Prostate gland (tissue), 2 donors: ENCODE measurements around the gene SLC12A8.

Source experiments
- POLR2A ChIP-seq: fragments of 450-650 bp; IDR thresholded peaks from one replicate; pipeline ENCODE4 v1.6.1; 2016; ENCODE audit warnings: antibody characterized with exemption, mild to moderate bottlenecking
- POLR2AphosphoS5 ChIP-seq: sonication (generic); formaldehyde crosslinking; IDR thresholded peaks from one replicate; pipeline ENCODE4 v1.6.1; 2017; ENCODE audit warnings: antibody characterized with exemption
- TF ChIP-seq, protein P1 (sequence below), 4 experiments: fragments of 200-600 bp in 2 of 4; fragments of 450-650 bp in 2 of 4; sonication (generic) in 2 of 4; IDR thresholded peaks; 1 replicate in 3 of 4; 2 replicates in 1 of 4; pipeline ENCODE4 v1.5.1; 2016 to 2019; ENCODE audit warnings: antibody characterized with exemption in 4 of 4, mild to moderate bottlenecking in 2 of 4, moderate library complexity in 2 of 4

DNA sequence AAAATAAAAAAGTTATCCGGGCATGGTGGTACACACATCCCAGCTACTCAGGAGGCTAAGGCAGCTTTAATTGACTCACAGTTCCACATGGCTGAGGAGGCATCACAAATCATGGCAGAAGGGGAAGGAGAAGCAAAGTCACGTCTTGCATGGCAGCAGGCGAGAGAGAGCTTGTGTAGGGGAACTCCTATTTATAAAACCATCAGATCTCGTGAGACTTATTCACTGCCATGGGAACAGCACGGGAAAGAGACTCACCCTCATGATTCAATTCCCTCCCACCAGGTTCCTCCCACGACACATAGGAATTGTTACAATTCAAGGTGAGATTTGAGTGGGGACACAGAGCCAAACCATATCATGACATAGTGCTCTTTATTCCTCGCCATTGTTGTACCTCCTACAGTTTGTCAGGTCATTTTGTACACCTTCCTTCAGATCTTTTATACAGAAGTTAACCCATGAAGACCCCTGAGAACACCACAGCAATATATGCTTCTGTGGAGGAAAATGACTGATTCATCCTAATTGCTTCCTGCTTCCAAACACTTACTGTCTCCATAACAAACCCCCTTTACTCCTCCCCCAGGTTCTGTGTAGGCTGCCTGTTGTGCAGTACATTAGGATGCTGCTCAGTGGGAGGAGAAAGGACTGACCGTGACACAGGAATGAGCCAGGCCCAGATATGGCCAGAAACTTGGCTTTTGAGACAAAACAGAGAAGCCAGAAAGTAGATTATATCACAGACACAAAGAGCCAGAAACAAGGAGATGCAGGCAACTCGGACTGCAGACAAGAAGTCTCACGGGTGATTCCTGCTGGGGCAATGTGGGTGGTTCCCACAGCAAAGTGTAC is 88.9 kb downstream of the SLC12A8 start:
- TF ChIP-seq POLR2AphosphoS5 = no peak
- TF ChIP-seq, protein P1, sequence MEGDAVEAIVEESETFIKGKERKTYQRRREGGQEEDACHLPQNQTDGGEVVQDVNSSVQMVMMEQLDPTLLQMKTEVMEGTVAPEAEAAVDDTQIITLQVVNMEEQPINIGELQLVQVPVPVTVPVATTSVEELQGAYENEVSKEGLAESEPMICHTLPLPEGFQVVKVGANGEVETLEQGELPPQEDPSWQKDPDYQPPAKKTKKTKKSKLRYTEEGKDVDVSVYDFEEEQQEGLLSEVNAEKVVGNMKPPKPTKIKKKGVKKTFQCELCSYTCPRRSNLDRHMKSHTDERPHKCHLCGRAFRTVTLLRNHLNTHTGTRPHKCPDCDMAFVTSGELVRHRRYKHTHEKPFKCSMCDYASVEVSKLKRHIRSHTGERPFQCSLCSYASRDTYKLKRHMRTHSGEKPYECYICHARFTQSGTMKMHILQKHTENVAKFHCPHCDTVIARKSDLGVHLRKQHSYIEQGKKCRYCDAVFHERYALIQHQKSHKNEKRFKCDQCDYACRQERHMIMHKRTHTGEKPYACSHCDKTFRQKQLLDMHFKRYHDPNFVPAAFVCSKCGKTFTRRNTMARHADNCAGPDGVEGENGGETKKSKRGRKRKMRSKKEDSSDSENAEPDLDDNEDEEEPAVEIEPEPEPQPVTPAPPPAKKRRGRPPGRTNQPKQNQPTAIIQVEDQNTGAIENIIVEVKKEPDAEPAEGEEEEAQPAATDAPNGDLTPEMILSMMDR (IDR thresholded peaks at IDR 0.05) = no peak
- TF ChIP-seq POLR2A = no peak
